Effector CD8-positive, alpha-beta T cell (primary cell): ENCODE data around the gene PPM1L.

Source experiments
- DNase-seq: peaks from one replicate; lab custom pipeline; 2025; lab: John Stamatoyannopoulos, UW

The PPM1L gene

DNA sequence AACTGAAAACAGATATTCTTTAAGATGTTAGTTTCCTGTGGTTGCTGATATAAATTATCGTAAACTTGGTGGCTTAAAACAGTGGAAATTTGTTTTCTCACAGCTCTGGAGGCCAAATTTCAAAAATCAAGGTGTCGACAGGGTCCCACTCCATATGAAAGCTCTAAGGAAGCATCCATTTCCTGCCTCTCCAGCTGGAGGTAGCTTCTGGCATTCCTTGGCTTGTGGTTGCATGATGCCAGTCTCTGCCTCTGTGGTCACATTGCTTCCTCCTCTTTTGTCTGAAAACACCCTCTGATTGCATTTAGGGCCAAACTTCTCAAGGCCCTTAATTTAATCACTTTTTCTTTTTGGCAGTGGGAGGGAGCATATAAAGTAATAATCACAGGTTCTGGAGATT is 96.8 kb downstream of the PPM1L start:
- no peak for DNase-seq

- no peak for DNase-seq
These were observed 100.4 kb downstream of the PPM1L start for GRCh38 chr3:160856450-160856849.

- no peak for DNase-seq
These were observed 101.6 kb downstream of the PPM1L start for GRCh38 chr3:160857476-160858119.

DNA sequence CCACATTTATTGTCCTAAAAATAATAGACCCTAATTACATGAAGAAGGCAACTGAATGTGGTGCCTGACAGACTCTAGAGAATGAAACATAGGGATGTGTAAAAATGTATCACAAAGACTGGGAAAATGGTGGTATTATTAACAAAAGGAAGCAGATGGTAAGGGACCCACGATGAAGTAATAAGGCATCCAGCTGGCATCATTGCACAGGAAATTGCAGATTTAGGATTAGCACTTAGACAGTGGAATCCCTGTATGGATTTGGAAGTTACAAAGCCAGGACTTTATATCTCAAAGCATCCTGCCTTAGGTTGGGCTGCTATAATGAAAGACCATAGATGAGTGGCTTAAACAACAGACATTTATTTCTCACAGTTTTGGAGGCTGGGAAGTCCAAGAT is 104.3 kb downstream of the PPM1L start:
- no peak for DNase-seq

DNA sequence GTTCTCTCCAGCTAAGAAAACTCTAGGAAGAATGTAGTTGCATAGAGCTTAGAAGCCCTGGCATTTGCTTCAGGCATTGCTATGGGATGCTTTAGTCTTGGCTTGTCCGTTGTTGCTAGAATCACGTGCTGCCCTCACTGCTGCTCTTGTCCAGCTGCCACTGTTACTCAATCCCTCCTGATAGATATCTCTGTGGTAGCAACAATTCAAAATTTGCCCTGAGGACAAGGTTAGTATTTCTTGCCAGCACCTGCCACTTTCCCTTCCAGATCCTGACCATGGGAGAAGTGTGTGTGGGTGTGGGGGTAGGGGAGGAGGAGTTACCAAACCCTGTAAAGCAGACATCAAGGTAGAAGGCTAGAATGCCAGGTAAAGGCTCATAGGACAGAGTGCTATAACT is 113.8 kb downstream of the PPM1L start:
- no peak for DNase-seq

DNA sequence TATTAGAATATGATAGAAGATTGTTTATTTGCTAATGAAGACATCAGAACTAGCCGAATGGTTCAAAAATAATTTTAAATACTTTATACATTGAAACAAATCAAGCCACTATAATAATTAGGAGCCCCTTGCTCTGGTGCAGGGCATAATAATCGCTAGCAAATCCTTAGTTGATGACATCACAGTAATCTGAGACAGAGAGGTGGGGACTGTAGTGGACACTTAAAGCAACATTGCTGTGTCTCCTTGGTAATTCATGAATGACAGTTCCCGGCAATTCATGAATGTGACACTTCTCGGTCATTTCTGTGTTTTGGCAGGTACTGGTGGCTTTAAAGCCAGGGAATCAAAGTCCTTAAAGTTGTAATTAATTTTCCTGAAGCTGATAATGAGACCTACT is 114.3 kb downstream of the PPM1L start:
- no peak for DNase-seq

- no peak for DNase-seq
These were observed 118.7 kb downstream of the PPM1L start for GRCh38 chr3:160874736-160875135.

DNA sequence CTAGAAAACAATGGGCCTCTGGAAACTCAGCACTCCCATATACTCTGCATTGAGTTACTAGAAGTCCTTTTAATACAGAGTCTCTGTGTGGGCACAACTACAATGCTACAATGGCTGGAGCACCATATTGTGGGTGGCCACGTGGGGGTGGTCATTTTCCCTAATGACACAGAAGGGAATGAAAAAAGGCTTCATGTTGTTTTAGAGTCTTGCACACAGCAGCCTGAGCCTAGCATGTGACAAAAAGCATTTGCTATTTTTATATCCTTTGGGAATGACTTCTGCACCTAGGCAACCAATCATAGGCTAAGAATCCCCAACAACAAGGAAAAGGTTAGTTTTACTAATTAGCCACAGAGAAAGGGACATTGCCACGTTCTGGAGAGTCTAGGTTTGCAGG is 120.6 kb downstream of the PPM1L start:
- DNase-seq: no peak

DNA sequence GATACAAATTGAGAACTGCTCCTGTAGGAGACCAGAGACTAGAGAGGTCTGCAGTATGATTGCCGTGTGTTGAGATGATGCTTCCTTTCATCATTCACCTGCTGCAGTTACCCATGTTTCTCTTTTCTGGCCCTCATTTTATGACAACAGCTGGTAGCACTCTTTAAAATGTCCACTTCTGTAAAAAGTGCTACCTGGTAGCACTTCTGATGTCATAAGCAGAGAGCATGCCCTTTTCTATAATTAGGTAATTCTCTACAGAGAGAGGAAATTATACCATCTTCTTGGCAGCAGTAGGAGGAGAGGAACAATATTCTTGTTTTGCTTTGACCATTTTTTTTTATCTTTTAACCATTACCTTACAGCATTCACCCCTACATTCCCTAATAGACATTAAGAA is 123.8 kb downstream of the PPM1L start:
- DNase-seq: no peak

DNA sequence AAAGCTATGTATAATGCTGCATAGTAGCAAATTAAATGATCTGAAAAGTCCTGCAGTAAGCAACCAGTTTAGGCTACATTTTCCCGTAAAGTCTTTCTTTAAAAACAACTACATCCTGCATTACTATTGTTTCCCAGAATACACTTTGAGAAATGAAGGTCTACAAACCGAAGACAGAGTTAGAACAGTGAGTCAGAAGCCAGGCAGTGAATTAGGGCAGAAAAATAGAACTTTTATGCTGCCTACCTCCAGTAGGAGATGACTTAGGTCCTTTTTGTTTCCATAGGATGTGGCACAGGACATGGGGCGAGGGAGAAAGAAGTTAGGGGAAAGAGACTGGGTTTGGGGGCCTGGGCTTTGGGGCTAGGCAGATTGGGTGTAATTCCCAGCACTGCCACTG is 127.3 kb downstream of the PPM1L start:
- no peak for DNase-seq

DNA sequence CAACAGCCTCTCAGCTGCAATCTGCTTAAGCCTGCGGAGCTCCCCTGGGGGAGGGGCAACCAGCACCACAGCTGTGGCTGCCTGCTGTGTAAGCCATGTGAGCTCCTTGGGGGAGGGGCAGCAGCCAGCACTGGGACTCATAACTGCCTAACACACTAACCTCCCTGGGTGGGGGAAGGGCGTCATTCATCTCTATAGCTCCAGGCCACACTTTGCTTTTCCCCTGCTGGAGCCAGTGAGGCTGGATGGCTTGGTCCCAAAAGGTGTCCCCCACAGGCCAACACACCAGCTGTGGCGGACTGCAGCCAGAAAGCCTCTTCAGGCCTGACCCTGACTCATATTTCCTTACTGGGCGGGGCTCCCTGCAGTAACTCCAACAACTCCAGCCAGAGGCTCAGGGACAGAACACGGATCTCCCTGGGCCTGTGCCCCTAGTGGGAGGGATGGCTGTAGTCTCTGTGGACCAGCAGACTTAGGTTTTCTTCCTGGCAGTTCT is 129.8 kb downstream of the PPM1L start:
- no peak for DNase-seq

DNA sequence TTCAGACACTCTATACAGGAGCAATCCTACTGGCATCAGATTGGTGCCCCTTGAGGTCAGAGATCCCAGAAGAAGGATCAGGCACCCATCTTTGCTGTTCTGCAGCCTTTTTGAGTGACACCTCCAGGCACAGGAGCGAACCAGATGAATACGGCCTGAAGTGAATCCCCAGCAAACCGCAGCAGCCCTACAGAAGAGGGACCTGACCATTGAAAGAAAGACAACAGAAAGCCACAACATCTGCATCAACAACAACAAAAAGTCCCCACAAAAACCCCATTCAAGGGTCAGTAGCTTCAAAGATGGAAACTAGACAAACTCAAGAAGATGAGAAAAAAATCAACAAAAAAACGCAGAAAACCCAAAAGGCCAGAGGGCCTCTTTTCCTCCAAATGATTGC is 130.4 kb downstream of the PPM1L start:
- DNase-seq: no peak

DNA sequence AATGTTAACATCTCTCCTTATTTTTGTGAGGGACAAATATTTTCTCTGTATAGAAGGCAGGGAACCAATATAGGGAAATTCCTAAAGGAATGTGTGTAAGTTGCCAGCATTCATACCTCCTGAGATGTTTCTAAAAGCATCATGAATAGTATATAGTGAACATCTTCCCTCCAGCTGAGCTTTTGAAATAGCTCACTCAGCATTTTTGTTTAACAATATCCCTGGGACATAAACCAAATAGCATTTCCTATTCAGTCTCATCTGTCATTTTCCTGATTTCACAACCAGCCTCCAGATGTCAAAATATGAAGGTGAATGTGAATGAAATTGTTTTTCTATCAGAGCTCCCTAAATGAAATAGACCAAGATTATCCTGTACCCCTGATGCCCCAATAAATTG is 137.2 kb downstream of the PPM1L start:
- DNase-seq: no peak

DNA sequence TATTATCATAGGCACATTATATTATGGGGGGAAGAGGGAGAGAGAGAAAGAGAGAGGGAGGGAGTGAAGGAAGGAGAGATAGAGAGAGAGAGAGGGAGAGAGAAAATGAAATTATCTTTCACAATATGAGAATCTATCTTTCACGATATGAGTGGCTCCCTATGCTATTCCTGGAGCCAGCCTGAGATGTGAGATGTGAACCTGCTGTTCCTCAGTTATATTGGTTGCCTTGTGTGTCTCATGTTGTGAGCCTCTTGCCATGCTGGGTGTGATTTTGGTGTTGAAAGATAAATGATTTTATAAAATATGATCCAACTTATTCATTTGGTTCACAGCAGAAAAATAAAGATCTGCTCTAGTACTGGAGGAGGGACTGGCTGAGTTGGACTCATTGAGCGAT is 148.7 kb downstream of the PPM1L start:
- DNase-seq: no peak

DNA sequence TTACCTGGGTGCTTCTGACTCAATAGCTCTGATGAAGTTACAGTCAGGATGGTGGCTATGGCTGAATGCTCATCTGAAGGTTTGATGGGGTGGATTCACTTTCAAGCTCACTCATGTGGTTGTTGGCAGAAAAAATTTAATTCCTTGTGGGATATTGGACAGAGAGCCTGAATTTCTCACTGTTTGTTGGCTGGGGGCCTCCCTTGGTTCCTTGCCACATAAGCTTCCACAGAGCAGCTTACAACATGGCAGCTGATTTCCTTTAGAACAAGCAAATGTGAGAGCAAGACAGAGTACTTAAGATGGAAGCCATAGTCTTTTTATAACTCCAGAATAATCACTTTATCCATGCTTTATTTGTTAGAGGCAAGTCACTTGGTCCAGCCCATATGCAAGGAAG is 150.6 kb downstream of the PPM1L start:
- no peak for DNase-seq

GRCh38 chr3:160909917-160910316 is 153.9 kb downstream of the PPM1L start:
- DNase-seq: no peak

GRCh38 chr3:160911411-160911810 is 155.4 kb downstream of the PPM1L start:
- DNase-seq: no peak

DNA sequence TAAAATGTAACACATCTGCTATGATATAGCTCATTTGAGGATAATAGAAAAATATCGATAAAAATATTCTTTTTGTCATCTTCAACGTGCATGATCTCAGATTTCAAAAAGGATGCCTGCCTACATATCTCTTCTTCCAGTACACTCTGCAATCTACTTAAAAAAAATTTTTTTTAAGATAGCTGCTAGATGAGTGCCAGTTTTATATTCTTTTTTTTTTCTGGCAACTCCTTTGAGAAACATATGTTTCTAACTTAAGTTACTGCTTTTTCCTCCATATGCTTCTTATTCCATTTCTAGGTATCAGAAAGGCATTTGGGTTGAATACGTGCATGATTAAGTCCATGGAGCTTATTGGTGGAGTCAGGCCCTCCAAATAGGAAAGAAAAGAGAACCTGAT is 160.4 kb downstream of the PPM1L start:
- DNase-seq: no peak

- DNase-seq: no peak
These were observed 163.9 kb downstream of the PPM1L start for GRCh38 chr3:160919942-160920341.

GRCh38 chr3:160921020-160921635 is 165.1 kb downstream of the PPM1L start:
- DNase-seq: no peak

GRCh38 chr3:160924776-160925175 is 168.7 kb downstream of the PPM1L start:
- DNase-seq: no peak

DNA sequence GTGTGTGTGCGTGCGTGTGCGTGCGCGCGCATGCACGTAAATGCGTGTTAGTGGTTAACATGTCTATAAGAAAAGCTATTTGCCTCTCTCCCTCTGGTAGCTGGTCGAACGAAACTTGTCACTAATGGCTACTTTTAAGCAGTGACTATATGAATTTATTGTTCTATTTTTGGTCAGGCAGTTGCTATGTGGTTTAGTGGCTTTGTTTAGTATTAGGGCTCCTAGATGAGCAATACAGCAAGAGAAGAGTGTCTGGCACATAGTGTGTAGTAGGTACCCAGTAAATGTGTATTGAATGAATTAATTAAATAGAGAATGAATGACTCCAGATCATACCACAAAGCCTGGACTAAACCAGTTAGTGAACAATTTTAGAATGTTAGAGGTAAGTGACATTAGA is 171.6 kb downstream of the PPM1L start:
- DNase-seq: no peak

DNA sequence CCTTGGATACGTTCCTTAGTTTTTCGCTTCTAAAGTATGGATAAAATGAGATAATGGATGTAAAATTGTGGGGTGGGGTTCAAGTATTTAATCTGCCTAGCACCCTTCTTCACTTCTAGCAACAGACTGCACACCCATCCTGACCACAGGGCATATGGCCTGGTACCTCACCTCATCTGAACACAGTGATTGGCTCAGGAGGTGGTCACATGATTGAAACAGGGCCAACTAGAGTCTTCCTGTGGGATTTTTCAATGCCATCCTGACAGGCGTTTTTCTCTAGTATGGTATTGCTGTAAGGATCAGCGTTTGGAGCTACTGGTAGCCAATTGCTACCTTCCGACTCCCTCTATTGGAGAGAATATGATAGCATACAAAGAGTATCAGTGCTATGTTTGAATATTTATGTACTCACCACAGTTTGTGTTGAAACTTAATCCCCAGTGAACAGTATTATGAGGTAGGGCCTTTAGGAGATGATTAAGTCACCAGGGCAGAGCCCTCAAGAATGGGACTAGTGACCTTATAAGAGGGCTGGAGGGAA is 172.2 kb downstream of the PPM1L start:
- DNase-seq: no peak

- DNase-seq: no peak
These were observed 173.6 kb downstream of the PPM1L start for GRCh38 chr3:160929595-160929994.
